HG03565 (cell line): ENCODE results near the gene IL2RA.
"Not testable (repeated sequence)": the region's sequence is repeated elsewhere in the genome, so short reads cannot be mapped to it uniquely, and the experiment has no call there.

ENCODE experiments used
- ATAC-seq: cut with Tn5 transposase; IDR thresholded peaks from one replicate; pipeline ENCODE4 v1.9.1; 2021; ENCODE audit warnings: mild to moderate bottlenecking, moderate library complexity; ENCODE audit not compliant: unreplicated experiment

IL2RA gene

GRCh38 chr10:5963591-5963990 is 98.6 kb downstream of the IL2RA start:
- no peak for ATAC-seq

GRCh38 chr10:5963071-5963470 is 99.1 kb downstream of the IL2RA start:
- no peak for ATAC-seq

GRCh38 chr10:5962358-5962940 is 99.7 kb downstream of the IL2RA start:
- ATAC-seq = not testable (repeated sequence)

- no peak for ATAC-seq
Observed at GRCh38 chr10:5961405-5962100, 100.6 kb downstream of the IL2RA start.

GRCh38 chr10:5960973-5961275 is 101.2 kb downstream of the IL2RA start:
- not testable (repeated sequence) for ATAC-seq
